Spleen (tissue), 7 donors: ENCODE results near the gene GJC3.

Source experiments
- POLR2A ChIP-seq, 3 donors: fragments of 450-650 bp; IDR thresholded peaks; one replicate each; pipeline ENCODE4 v1.5.1; 2017; ENCODE audit warnings: antibody characterized with exemption in 3 of 3, mild to moderate bottlenecking in 1 of 3
- POLR2AphosphoS5 ChIP-seq, 3 donors: sonication (generic); formaldehyde crosslinking; IDR thresholded peaks; one replicate each; pipeline ENCODE4 v1.5.1; 2017; ENCODE audit warnings: antibody characterized with exemption in 3 of 3
- TF ChIP-seq, protein P1 (sequence below), 11 experiments: fragments of 200-600 bp in 7 of 11; fragments of 450-650 bp in 4 of 11; sonication (generic) in 4 of 11; IDR thresholded peaks in 8 of 11; conservative IDR thresholded peaks in 3 of 11; 1 replicate in 7 of 11; 2 replicates in 4 of 11; pipeline versions ENCODE4 v1.4.0 to v1.8.0; 2016 to 2021; ENCODE audit warnings: antibody characterized with exemption in 11 of 11, inconsistent platforms in 4 of 11, mild to moderate bottlenecking in 1 of 11
- donor health status: DM: no; HTN: no; CAD: no; lungs with moderate emphysema.
- donor health status: DM: no; HTN: no; CAD: no.
- donor health status: DM: no; HTN: no; CAD: no.

DNA sequence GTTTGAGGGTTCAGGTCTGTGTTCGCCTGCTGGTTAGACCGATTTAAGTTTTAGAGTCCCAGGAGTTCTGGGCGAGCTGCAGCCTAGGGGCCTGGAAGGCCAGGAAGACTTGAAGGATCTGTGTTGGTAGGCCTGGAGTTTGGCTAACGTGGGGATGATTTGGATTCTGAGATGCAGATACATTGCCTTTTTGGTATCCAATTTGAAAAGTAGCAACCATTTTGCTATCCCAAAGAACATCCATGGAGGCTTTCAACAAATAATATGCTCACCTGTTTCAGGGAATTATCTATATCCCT, 9.7 kb downstream of the GJC3 start:
- TF ChIP-seq, protein P1, sequence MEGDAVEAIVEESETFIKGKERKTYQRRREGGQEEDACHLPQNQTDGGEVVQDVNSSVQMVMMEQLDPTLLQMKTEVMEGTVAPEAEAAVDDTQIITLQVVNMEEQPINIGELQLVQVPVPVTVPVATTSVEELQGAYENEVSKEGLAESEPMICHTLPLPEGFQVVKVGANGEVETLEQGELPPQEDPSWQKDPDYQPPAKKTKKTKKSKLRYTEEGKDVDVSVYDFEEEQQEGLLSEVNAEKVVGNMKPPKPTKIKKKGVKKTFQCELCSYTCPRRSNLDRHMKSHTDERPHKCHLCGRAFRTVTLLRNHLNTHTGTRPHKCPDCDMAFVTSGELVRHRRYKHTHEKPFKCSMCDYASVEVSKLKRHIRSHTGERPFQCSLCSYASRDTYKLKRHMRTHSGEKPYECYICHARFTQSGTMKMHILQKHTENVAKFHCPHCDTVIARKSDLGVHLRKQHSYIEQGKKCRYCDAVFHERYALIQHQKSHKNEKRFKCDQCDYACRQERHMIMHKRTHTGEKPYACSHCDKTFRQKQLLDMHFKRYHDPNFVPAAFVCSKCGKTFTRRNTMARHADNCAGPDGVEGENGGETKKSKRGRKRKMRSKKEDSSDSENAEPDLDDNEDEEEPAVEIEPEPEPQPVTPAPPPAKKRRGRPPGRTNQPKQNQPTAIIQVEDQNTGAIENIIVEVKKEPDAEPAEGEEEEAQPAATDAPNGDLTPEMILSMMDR (IDR thresholded peaks at IDR 0.05 in 8 of 11, conservative IDR thresholded peaks at IDR 0.05 in 3 of 11) = no peak
- TF ChIP-seq POLR2AphosphoS5 (IDR thresholded peaks at IDR 0.05) = no peak
- TF ChIP-seq POLR2A (IDR thresholded peaks at IDR 0.05) = no peak
